Measurements from ENCODE around the gene FAM76A.
"Not testable (repeated sequence)": the region's sequence is repeated elsewhere in the genome, so short reads cannot be mapped to it uniquely, and the experiment has no call there.

FAM76A gene

DNA sequence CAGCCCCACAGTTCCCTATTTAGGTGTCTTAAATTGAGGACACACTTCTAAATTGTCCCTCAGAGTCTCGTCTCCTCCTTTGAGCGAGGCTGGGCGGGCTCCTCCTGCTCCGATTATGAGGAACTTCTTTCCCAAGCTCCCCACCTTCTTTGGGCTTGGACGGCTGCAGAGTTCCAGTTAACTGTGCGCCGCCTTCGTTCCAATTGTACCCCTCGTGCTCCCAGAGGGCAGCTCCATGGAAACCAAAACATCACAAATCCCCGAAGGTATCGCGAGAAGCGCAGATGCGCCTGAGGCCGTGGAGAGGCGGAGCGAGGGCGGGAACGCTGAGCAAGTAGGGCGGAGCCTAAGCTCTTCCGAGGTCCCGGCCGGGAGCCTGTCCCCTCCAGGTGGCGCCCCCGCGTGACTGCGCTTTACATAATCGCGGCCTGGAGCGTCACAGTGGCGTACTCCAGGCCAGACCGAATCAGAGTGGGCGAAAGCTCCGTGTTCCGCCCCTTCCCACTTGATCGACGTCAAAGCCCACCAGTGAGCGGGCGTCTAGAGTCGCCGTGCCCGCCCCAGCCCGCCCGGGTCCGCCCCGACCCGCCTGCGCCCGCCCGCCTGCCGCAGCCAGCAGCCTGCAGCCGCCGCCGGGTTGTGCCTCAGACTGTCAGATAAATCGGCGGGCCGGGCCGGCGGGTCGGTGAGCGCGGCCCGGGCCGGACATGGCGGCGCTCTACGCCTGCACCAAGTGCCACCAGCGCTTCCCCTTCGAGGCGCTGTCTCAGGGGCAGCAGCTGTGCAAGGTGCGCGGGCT is at the start of gene FAM76A:
FAM76A (plus strand) TSS at position 588 of the 799 bp plus-strand sequence; CDS start at position 708, 120 bp downstream.
- Histone ChIP-seq H4K20me1 (ENCODE audit: insufficient read depth, low read length) (no peaks in the 10 kb centered on the region), H3K4me3 (ENCODE audit: low read depth in 1 of 2, low read length in 2 of 2) (peak within 1 kb of the TSS; percentile 97 to 99), H3K9me3 (ENCODE audit: insufficient read depth, low read length, severe bottlenecking) (no peaks in the 10 kb centered on the region), H3K79me2 (ENCODE audit: insufficient read depth, low read length) (peaks cover 18% of the 10 kb centered on the region), H3K36me3 (ENCODE audit: insufficient read depth, low read length) (peaks cover 14% of the 10 kb centered on the region), H3K4me1 (ENCODE audit: insufficient read depth, low read length) (peaks cover 21% of the 10 kb centered on the region), H3K9ac (ENCODE audit: low read depth, low read length) (peak within 1 kb of the TSS; percentile 97), H3K27me3 (ENCODE audit: insufficient read depth, low read length, poor library complexity) (no peaks in the 10 kb centered on the region), H3K27ac (ENCODE audit: low read length) (peak within 1 kb of the TSS; percentile 72), H3K4me2 (ENCODE audit: insufficient read depth, low read length) (peak within 1 kb of the TSS; percentile 81), H2AFZ (ENCODE audit: low read depth, low read length) (peak within 1 kb of the TSS; percentile 94)
- peak; percentile 100 for DNase-seq
- peak; percentile 96 for ATAC-seq (ENCODE audit: insufficient read depth, low read depth)
- TF ChIP-seq, protein P1, sequence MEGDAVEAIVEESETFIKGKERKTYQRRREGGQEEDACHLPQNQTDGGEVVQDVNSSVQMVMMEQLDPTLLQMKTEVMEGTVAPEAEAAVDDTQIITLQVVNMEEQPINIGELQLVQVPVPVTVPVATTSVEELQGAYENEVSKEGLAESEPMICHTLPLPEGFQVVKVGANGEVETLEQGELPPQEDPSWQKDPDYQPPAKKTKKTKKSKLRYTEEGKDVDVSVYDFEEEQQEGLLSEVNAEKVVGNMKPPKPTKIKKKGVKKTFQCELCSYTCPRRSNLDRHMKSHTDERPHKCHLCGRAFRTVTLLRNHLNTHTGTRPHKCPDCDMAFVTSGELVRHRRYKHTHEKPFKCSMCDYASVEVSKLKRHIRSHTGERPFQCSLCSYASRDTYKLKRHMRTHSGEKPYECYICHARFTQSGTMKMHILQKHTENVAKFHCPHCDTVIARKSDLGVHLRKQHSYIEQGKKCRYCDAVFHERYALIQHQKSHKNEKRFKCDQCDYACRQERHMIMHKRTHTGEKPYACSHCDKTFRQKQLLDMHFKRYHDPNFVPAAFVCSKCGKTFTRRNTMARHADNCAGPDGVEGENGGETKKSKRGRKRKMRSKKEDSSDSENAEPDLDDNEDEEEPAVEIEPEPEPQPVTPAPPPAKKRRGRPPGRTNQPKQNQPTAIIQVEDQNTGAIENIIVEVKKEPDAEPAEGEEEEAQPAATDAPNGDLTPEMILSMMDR (IDR thresholded peaks at IDR 0.05; ENCODE audit: borderline replicate concordance, extremely low read depth, low read length, poor library complexity, severe bottlenecking) = peak; percentile 72
- TF ChIP-seq EZH2 (IDR thresholded peaks at IDR 0.05; ENCODE audit: borderline replicate concordance, low read depth, low read length, severe bottlenecking) = no peak

DNA sequence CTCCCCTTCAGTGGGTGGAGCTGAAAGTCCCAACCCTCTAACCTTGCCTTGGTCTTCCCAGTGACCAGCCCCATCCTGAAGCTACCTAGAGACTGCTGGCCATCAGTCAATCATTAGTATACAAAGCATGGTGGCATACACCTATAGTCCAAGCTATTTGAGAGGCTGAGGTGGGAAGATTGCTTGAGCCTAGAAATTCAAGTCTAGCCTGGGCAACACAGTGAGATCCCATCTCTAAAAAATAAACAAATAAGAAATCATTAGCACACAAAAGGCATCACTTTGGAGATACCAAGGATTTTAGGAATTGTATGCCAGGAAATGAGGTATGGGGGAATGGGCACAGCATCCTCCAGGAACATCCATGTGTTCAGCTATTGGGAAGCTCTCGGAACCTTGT is 49.4 kb upstream of the FAM76A start:
- H3K79me2 ChIP-seq (ENCODE audit: insufficient read depth, low read length) = peaks cover 5% of the 10 kb centered on the region
- no peak overlapping the region for H3K9ac ChIP-seq (ENCODE audit: low read depth, low read length)
- peaks cover 19% of the 10 kb centered on the region for H3K4me1 ChIP-seq (ENCODE audit: insufficient read depth, low read length)
- no peak for TF ChIP-seq EZH2 (IDR thresholded peaks at IDR 0.05; ENCODE audit: borderline replicate concordance, low read depth, low read length, severe bottlenecking)
- TF ChIP-seq, protein P1 (IDR thresholded peaks at IDR 0.05; ENCODE audit: borderline replicate concordance, extremely low read depth, low read length, poor library complexity, severe bottlenecking) = no peak
- ATAC-seq (ENCODE audit: insufficient read depth, low read depth) = no peak
- H3K4me3 ChIP-seq (ENCODE audit: low read depth in 1 of 2, low read length in 2 of 2) = no peak overlapping the region
- no peak overlapping the region for H3K4me2 ChIP-seq (ENCODE audit: insufficient read depth, low read length)
- H3K27me3 ChIP-seq (ENCODE audit: insufficient read depth, low read length, poor library complexity) = no peaks in the 10 kb centered on the region
- DNase-seq = no peak
- H4K20me1 ChIP-seq (ENCODE audit: insufficient read depth, low read length) = no peaks in the 10 kb centered on the region
- H2AFZ ChIP-seq (ENCODE audit: low read depth, low read length) = no peak overlapping the region
- peaks cover 13% of the 10 kb centered on the region for H3K9me3 ChIP-seq (ENCODE audit: insufficient read depth, low read length, severe bottlenecking)
- H3K27ac ChIP-seq (ENCODE audit: low read length) = no peak overlapping the region
- no peaks in the 10 kb centered on the region for H3K36me3 ChIP-seq (ENCODE audit: insufficient read depth, low read length)

DNA sequence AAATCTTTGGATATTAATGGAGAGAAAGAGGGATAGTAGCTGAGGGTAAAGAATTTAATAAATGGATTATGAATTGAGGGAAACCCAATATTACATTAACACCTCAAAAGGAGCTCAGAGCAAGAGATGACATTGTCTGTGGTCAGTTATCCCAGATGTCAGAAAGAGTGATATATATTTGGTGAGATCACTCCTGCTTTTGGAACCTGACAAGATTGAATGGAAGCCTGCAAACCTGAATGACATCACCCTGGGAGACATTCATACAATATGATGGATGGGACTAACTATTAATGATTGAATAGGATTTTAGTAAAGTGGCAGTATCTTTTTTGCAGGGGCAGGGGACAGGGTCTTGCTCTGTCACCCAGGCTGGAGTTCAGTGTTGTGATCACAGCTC is 47.0 kb upstream of the FAM76A start:
- H3K27me3 ChIP-seq (ENCODE audit: insufficient read depth, low read length, poor library complexity) = no peaks in the 10 kb centered on the region
- no peaks in the 10 kb centered on the region for H3K36me3 ChIP-seq (ENCODE audit: insufficient read depth, low read length)
- H3K27ac ChIP-seq (ENCODE audit: low read length) = no peak overlapping the region
- H4K20me1 ChIP-seq (ENCODE audit: insufficient read depth, low read length) = no peaks in the 10 kb centered on the region
- H3K9me3 ChIP-seq (ENCODE audit: insufficient read depth, low read length, severe bottlenecking) = peaks cover 22% of the 10 kb centered on the region
- H3K4me2 ChIP-seq (ENCODE audit: insufficient read depth, low read length) = no peak overlapping the region
- TF ChIP-seq, protein P1 (IDR thresholded peaks at IDR 0.05; ENCODE audit: borderline replicate concordance, extremely low read depth, low read length, poor library complexity, severe bottlenecking) = no peak
- no peak for TF ChIP-seq EZH2 (IDR thresholded peaks at IDR 0.05; ENCODE audit: borderline replicate concordance, low read depth, low read length, severe bottlenecking)
- no peak overlapping the region for H3K4me3 ChIP-seq (ENCODE audit: low read depth in 1 of 2, low read length in 2 of 2)
- H2AFZ ChIP-seq (ENCODE audit: low read depth, low read length) = no peak overlapping the region
- H3K9ac ChIP-seq (ENCODE audit: low read depth, low read length) = no peak overlapping the region
- no peaks in the 10 kb centered on the region for H3K79me2 ChIP-seq (ENCODE audit: insufficient read depth, low read length)
- H3K4me1 ChIP-seq (ENCODE audit: insufficient read depth, low read length) = no peaks in the 10 kb centered on the region
- no peak for ATAC-seq (ENCODE audit: insufficient read depth, low read depth)
- DNase-seq = no peak

DNA sequence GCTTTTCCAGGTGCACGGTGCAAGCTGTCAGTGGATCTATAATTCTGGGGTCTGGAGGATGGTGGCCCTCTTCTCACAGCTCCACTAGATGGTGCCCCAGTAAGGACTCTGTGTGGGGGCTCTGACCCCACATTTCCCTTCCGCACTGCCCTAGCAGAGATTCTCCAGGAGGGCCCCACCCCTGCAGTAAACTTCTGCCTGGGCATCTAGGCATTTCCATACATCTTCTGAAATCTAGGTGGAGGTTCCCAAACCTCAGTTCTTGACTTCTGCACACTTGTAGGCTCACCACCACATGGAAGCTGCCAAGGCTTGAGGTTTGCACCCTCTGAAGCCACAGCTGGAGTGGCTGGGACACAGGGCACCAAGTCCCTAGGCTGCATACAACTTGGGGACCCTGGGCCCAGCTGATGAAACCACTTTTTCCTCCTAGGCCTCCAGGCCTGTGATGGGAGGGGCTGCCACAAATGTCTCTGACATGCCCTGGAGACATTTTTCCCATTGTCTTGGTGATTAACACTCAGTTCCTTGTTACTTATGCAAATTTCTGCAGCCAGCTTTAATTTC is 45.5 kb upstream of the FAM76A start:
- peaks cover 22% of the 10 kb centered on the region for H3K9me3 ChIP-seq (ENCODE audit: insufficient read depth, low read length, severe bottlenecking)
- not testable (repeated sequence) for DNase-seq; H3K9ac ChIP-seq (ENCODE audit: low read depth, low read length); ATAC-seq (ENCODE audit: insufficient read depth, low read depth); H3K36me3 ChIP-seq (ENCODE audit: insufficient read depth, low read length); H3K4me1 ChIP-seq (ENCODE audit: insufficient read depth, low read length); H3K4me2 ChIP-seq (ENCODE audit: insufficient read depth, low read length); H2AFZ ChIP-seq (ENCODE audit: low read depth, low read length); H3K27ac ChIP-seq (ENCODE audit: low read length); H3K27me3 ChIP-seq (ENCODE audit: insufficient read depth, low read length, poor library complexity); H4K20me1 ChIP-seq (ENCODE audit: insufficient read depth, low read length); H3K79me2 ChIP-seq (ENCODE audit: insufficient read depth, low read length); H3K4me3 ChIP-seq (ENCODE audit: low read depth in 1 of 2, low read length in 2 of 2)

DNA sequence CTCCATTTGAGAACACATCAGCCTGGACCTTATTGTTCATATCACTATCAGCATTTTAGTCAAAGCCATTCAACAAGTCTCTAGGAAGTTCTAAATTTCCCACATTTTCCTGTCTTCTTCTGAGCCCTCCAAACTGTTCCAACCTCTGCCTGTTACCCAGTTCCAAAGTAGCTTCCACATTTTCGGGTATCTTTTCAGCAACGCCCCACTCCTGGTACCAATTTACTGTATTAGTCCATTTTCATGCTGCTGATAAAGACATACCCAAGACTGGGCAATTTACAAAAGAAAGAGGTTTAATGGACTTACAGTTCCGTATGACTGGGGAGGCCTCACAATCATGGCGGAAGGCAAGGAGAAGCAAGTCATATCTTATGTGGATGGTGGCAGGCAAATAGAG is 44.2 kb upstream of the FAM76A start:
- not testable (repeated sequence) for H3K9ac ChIP-seq (ENCODE audit: low read depth, low read length); H3K36me3 ChIP-seq (ENCODE audit: insufficient read depth, low read length); H3K27ac ChIP-seq (ENCODE audit: low read length); H2AFZ ChIP-seq (ENCODE audit: low read depth, low read length); H3K4me3 ChIP-seq (ENCODE audit: low read depth in 1 of 2, low read length in 2 of 2); H3K4me2 ChIP-seq (ENCODE audit: insufficient read depth, low read length); H3K27me3 ChIP-seq (ENCODE audit: insufficient read depth, low read length, poor library complexity); H3K4me1 ChIP-seq (ENCODE audit: insufficient read depth, low read length); H3K79me2 ChIP-seq (ENCODE audit: insufficient read depth, low read length); H4K20me1 ChIP-seq (ENCODE audit: insufficient read depth, low read length); DNase-seq; ATAC-seq (ENCODE audit: insufficient read depth, low read depth)
- peaks cover 22% of the 10 kb centered on the region for H3K9me3 ChIP-seq (ENCODE audit: insufficient read depth, low read length, severe bottlenecking)

Measured in DND-41 (cell line).